IPS DF 4.7 (cell line): ENCODE measurements around the gene JAKMIP2.

Source experiments
- DNase-seq: peaks from one replicate; pipeline ENCODE4 v3.0.0-alpha.2; 2013; ENCODE audit warnings: low spot score; ENCODE audit errors: extremely low read depth

JAKMIP2 gene

GRCh38 chr5:147789820-147790219 lies 7.3 kb upstream of the JAKMIP2 start:
- DNase-seq, result no peak

GRCh38 chr5:147788023-147788422 lies 5.5 kb upstream of the JAKMIP2 start:
- DNase-seq, result no peak

GRCh38 chr5:147786142-147786541 lies 3.6 kb upstream of the JAKMIP2 start:
- DNase-seq, result no peak

- no peak for DNase-seq
Measured at GRCh38 chr5:147784146-147784987, 1.8 kb upstream of the JAKMIP2 start.

- DNase-seq, result no peak
Measured at GRCh38 chr5:147780924-147781573, 1.5 kb downstream of the JAKMIP2 start.

- no peak for DNase-seq
Measured at GRCh38 chr5:147779694-147780093, 2.8 kb downstream of the JAKMIP2 start.

GRCh38 chr5:147776989-147777388 lies 5.5 kb downstream of the JAKMIP2 start:
- no peak for DNase-seq

GRCh38 chr5:147773587-147773986 lies 8.9 kb downstream of the JAKMIP2 start:
- DNase-seq, result no peak

GRCh38 chr5:147773139-147773538 lies 9.4 kb downstream of the JAKMIP2 start:
- no peak for DNase-seq

- DNase-seq, result no peak
Measured at GRCh38 chr5:147767048-147767447, 15.5 kb downstream of the JAKMIP2 start.

- no peak for DNase-seq
Measured at GRCh38 chr5:147763791-147764525, 18.6 kb downstream of the JAKMIP2 start.

- no peak for DNase-seq
Measured at GRCh38 chr5:147760086-147760875, 22.2 kb downstream of the JAKMIP2 start.

- DNase-seq, result no peak
Measured at GRCh38 chr5:147759441-147759840, 23.1 kb downstream of the JAKMIP2 start.

- DNase-seq, result no peak
Measured at GRCh38 chr5:147756566-147756965, 26.0 kb downstream of the JAKMIP2 start.

- DNase-seq, result no peak
Measured at GRCh38 chr5:147754372-147755122, 28.0 kb downstream of the JAKMIP2 start.

- no peak for DNase-seq
Measured at GRCh38 chr5:147753765-147754164, 28.8 kb downstream of the JAKMIP2 start.

- no peak for DNase-seq
Measured at GRCh38 chr5:147752666-147753290, 29.8 kb downstream of the JAKMIP2 start.

GRCh38 chr5:147752033-147752432 lies 30.5 kb downstream of the JAKMIP2 start:
- no peak for DNase-seq

- DNase-seq, result no peak
Measured at GRCh38 chr5:147751156-147751830, 31.2 kb downstream of the JAKMIP2 start.

- no peak for DNase-seq
Measured at GRCh38 chr5:147750065-147750464, 32.5 kb downstream of the JAKMIP2 start.
